Panc1 (cell line): ENCODE data around the gene RASD1. TPM values are rescaled to one million over a fixed set of nuclear protein-coding genes. Genes with fewer than 3 reads are reported as not detected.

Experiments used
- ATAC-seq: fragments of 200-7000 bp; cut with Tn5 transposase; 2 replicates; pipeline ENCODE4 v1.9.1; 2020; ENCODE audit warnings: mild to moderate bottlenecking, moderate library complexity
- BruUV-seq: library from RNA; stranded (reverse); fragments of 400-500 nt; replicated peaks from 2 replicates; lab custom pipeline; 2021; lab: Mats Ljungman, UMichigan
- CTCF ChIA-PET: fragments of 300-600 bp; sonication (Branson Sonifier 250); formaldehyde crosslinking; loops from one replicate; lab custom pipeline; 2022; ENCODE audit warnings: antibody characterized with exemption; lab: Charles Lee
- POLR2A ChIA-PET: fragments of 300-600 bp; sonication (Branson Sonifier 250); formaldehyde crosslinking; loops from one replicate; lab custom pipeline; 2022; ENCODE audit warnings: antibody characterized with exemption; lab: Charles Lee
- DNase-seq: peaks from one replicate; pipeline ENCODE4 v3.0.0-alpha.2; 2010; ENCODE audit warnings: low read depth, low spot score
- H3K27ac ChIP-seq: 2 replicates; pipeline ENCODE4 v1.5.1; 2011; ENCODE audit warnings: mild to moderate bottlenecking, low read length, inconsistent platforms
- H3K27me3 ChIP-seq: fragments of 200-500 bp; sonication (Bioruptor generic); 2 replicates; pipeline ENCODE4 v1.6.0; 2014; ENCODE audit warnings: low read length, inconsistent platforms; ENCODE audit not compliant: control insufficient read depth, insufficient read depth
- H3K36me3 ChIP-seq: fragments of 200-500 bp; sonication (Bioruptor generic); 2 replicates; pipeline ENCODE4 v1.5.1; 2014; ENCODE audit warnings: inconsistent platforms, mild to moderate bottlenecking, low read length, moderate library complexity; ENCODE audit not compliant: control insufficient read depth, insufficient read depth
- H3K4me1 ChIP-seq: 2 replicates; pipeline ENCODE4 v1.5.1; 2011; ENCODE audit warnings: inconsistent platforms, mild to moderate bottlenecking, low read length, moderate library complexity; ENCODE audit not compliant: control insufficient read depth, insufficient read depth
- H3K4me3 ChIP-seq, 2 experiments: 2 replicates each; pipeline ENCODE4 v1.5.1; 2011 to 2012; ENCODE audit warnings: low read depth in 2 of 2, low read length in 2 of 2, mild to moderate bottlenecking in 2 of 2, inconsistent platforms in 1 of 2, moderate library complexity in 1 of 2
- H3K9me3 ChIP-seq: fragments of 200-500 bp; sonication (Bioruptor generic); 2 replicates; pipeline ENCODE4 v1.5.1; 2014; ENCODE audit warnings: low read depth, mild to moderate bottlenecking, inconsistent platforms, low read length, moderate library complexity; ENCODE audit not compliant: control insufficient read depth, insufficient read depth
- POLR2AphosphoS5 ChIP-seq: IDR thresholded peaks from 2 replicates; pipeline ENCODE4 v1.6.1; 2012; ENCODE audit warnings: mild to moderate bottlenecking, low read depth, low read length, moderate library complexity
- REST ChIP-seq, 2 experiments: IDR thresholded peaks; 2 replicates each; pipeline ENCODE4 v1.6.1; 2011 to 2012; ENCODE audit warnings: low read depth in 2 of 2, control low read depth in 1 of 2, low read length in 1 of 2, mild to moderate bottlenecking in 1 of 2, moderate library complexity in 1 of 2; ENCODE audit not compliant: insufficient read depth in 1 of 2
- SIN3A ChIP-seq: IDR thresholded peaks from 2 replicates; pipeline ENCODE4 v1.6.1; 2012; ENCODE audit warnings: low read depth, mild to moderate bottlenecking, low read length, moderate library complexity, borderline replicate concordance; ENCODE audit not compliant: insufficient read depth
- TCF7L2 ChIP-seq: IDR thresholded peaks from 2 replicates; pipeline ENCODE4 v1.6.1; 2011; ENCODE audit warnings: mild to moderate bottlenecking, low read depth, low read length, inconsistent platforms
- in situ Hi-C: cut with HindIII; loops from 2 replicates; pipeline ENCODE4 v1.10.0; 2016; ENCODE audit warnings: low sequenced_read_pairs, low pct_unique_long_range_greater_than_20kb
- intact Hi-C: fragments of 100-400 bp; cut with micrococcal nuclease; formaldehyde crosslinking; loops from one replicate; pipeline ENCODE4 v1.10.0; 2022; ENCODE audit not compliant: unreplicated experiment
- total RNA-seq: library from RNA; stranded (reverse); gene quantifications from one replicate; pipeline ENCODE4 v1.2.1, GENCODE V29; 2021; ENCODE audit not compliant: unreplicated experiment
- TF ChIP-seq, protein P1 (sequence below): fragments of 450-650 bp; IDR thresholded peaks from 2 replicates; pipeline ENCODE4 v1.5.1; 2017; ENCODE audit warnings: mild to moderate bottlenecking

RASD1 gene
- total RNA-seq, 1 experiment from 2014 or later = 1.7 TPM

- no peak overlapping the region for H3K4me3 ChIP-seq
- intact Hi-C loops (no loop called here), in situ Hi-C loops (no loop called here)
- no peaks in the 10 kb centered on the region for H3K9me3 ChIP-seq
- H3K4me1 ChIP-seq = no peaks in the 10 kb centered on the region; the same call in 1 of the 2 replicates
- no TSS peak for BruUV-seq
- H3K27ac ChIP-seq = no peak overlapping the region
- TF ChIP-seq TCF7L2 (no peak), REST (IDR thresholded peaks at IDR 0.05; ENCODE audit: insufficient read depth in 1 of 2, low read depth in 2 of 2, low read length in 1 of 2) (no peak), SIN3A (no peak), POLR2AphosphoS5 (no peak)
- TF ChIP-seq, protein P1, sequence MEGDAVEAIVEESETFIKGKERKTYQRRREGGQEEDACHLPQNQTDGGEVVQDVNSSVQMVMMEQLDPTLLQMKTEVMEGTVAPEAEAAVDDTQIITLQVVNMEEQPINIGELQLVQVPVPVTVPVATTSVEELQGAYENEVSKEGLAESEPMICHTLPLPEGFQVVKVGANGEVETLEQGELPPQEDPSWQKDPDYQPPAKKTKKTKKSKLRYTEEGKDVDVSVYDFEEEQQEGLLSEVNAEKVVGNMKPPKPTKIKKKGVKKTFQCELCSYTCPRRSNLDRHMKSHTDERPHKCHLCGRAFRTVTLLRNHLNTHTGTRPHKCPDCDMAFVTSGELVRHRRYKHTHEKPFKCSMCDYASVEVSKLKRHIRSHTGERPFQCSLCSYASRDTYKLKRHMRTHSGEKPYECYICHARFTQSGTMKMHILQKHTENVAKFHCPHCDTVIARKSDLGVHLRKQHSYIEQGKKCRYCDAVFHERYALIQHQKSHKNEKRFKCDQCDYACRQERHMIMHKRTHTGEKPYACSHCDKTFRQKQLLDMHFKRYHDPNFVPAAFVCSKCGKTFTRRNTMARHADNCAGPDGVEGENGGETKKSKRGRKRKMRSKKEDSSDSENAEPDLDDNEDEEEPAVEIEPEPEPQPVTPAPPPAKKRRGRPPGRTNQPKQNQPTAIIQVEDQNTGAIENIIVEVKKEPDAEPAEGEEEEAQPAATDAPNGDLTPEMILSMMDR = no peak
- ATAC-seq = no peak
- ChIA-PET POLR2A (no interaction called here), CTCF (interaction anchor here (0.7 kb wide), 1 partner anchor 14 kb away, joined by 3 read pairs; no protein-coding TSS in a partner anchor)
- no peaks in the 10 kb centered on the region for H3K36me3 ChIP-seq
- no peaks in the 10 kb centered on the region for H3K27me3 ChIP-seq
- DNase-seq = no peak
Observed at GRCh38 chr17:17523731-17524490, 27.7 kb upstream of the RASD1 start.

DNA sequence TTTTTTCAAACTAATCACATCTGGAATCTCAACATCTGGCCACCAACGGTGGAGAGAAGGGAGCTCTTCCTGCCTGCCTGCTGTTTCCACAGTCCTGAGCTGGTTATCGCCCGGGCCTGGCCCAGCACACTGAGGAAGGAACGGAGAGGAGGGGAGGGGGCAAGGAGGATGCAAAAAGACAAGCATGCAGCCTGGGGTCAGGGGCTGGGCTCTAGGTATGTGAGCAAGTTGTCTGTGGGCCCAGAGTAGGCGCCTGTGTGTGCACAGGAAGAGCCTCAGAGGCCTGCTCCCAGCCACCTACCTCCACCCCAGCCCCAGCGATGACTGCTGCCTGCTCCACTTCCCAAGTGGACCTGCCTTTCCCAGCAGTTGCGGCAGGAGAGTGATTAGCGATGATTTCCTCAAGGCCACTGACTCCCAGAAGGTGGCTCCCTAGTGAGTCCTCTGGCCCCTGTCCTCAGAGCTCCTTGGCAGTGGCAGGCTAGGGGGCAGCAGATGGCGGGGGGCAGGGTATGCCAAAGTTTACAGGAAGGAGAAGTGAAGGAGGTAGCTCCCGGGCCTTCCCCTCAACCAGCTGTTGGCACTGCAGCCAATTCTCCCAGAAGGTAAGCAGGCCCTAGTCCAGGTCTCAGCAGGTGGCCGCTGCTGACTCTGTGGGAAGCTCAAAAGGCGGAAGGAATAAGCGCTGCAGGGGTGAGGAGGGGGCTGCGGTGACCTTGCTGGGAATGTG lies 27.0 kb upstream of the RASD1 start:
- no peak for DNase-seq
- no peaks in the 10 kb centered on the region for H3K27me3 ChIP-seq
- H3K4me3 ChIP-seq = no peak overlapping the region
- TF ChIP-seq REST (IDR thresholded peaks at IDR 0.05; ENCODE audit: insufficient read depth in 1 of 2, low read depth in 2 of 2, low read length in 1 of 2) = no peak
- TF ChIP-seq POLR2AphosphoS5 = no peak
- TF ChIP-seq TCF7L2 = no peak
- TF ChIP-seq, protein P1 = no peak
- TF ChIP-seq SIN3A = no peak
- ChIA-PET CTCF (no interaction called here), POLR2A (interaction anchor here (0.5 kb wide), 1 partner anchor 163 kb away, joined by 5 read pairs; no protein-coding TSS in a partner anchor)
- no peaks in the 10 kb centered on the region for H3K36me3 ChIP-seq
- no TSS peak for BruUV-seq
- in situ Hi-C loops (no loop called here), intact Hi-C loops (no loop called here)
- peak; percentile 62 for ATAC-seq
- H3K9me3 ChIP-seq = no peaks in the 10 kb centered on the region
- H3K4me1 ChIP-seq = no peaks in the 10 kb centered on the region; the same call in 1 of the 2 replicates
- H3K27ac ChIP-seq = no peak overlapping the region
